Activated B cell treated with CpG ODN at 0.5 μM for 24 hours (primary cell): ENCODE results near the gene ARHGEF28. TPM values are rescaled to one million over a fixed set of nuclear protein-coding genes. Genes with fewer than 3 reads are reported as not detected.

Source experiments
- ATAC-seq: fragments of 200-7000 bp; cut with Tn5 transposase; one replicate; pipeline ENCODE4 v1.10.0; 2021; ENCODE audit warnings: low read depth, mild to moderate bottlenecking, moderate library complexity
- CTCF ChIA-PET: fragments of 350-600 bp; sonication (Branson Sonifier 250); formaldehyde crosslinking; loops from one replicate; lab custom pipeline; 2021; ENCODE audit warnings: antibody characterized with exemption; lab: Charles Lee
- POLR2A ChIA-PET: fragments of 350-600 bp; sonication (Branson Sonifier 250); formaldehyde crosslinking; loops from one replicate; lab custom pipeline; 2021; ENCODE audit warnings: antibody characterized with exemption; lab: Charles Lee
- DNase-seq: peaks from one replicate; pipeline ENCODE4 v3.0.0; 2022
- H3K27ac Mint-ChIP-seq: one replicate; pipeline ENCODE4 v1.8.0; 2020; ENCODE audit warnings: mixed read lengths
- H3K27me3 Mint-ChIP-seq: one replicate; pipeline ENCODE4 v1.8.0; 2021; ENCODE audit warnings: mixed read lengths
- H3K36me3 Mint-ChIP-seq: one replicate; pipeline ENCODE4 v1.8.0; 2021; ENCODE audit warnings: low read depth, mixed read lengths
- H3K4me1 Mint-ChIP-seq: one replicate; pipeline ENCODE4 v1.8.0; 2021; ENCODE audit warnings: mixed read lengths
- H3K4me3 Mint-ChIP-seq: one replicate; pipeline ENCODE4 v1.8.0; 2020; ENCODE audit warnings: mild to moderate bottlenecking, mixed read lengths
- H3K9me3 Mint-ChIP-seq: one replicate; pipeline ENCODE4 v1.8.0; 2020; ENCODE audit warnings: mixed read lengths
- CTCF ChIP-seq: fragments of 200-600 bp; IDR thresholded peaks from one replicate; pipeline ENCODE4 v1.8.0; 2022; ENCODE audit warnings: antibody characterized with exemption, mild to moderate bottlenecking
- intact Hi-C: fragments of 100-400 bp; cut with micrococcal nuclease; formaldehyde crosslinking; loops from one replicate; pipeline ENCODE4 v1.15.1; 2024
- total RNA-seq: library from RNA; stranded (reverse); gene quantifications from 2 replicates; pipeline ENCODE4 v1.2.3, GENCODE V29; 2022

The ARHGEF28 gene
- total RNA-seq, 1 donor from 2014 or later: not detected

- CTCF ChIA-PET: no interaction called here
Measured at GRCh38 chr5:73948720-73949119, 322.7 kb downstream of the ARHGEF28 start.

GRCh38 chr5:73950441-73950873, 324.5 kb downstream of the ARHGEF28 start:
- TF ChIP-seq CTCF: no peak
- no peaks in the 10 kb centered on the region for H3K9me3 Mint-ChIP-seq
- H3K4me3 Mint-ChIP-seq: no peak overlapping the region
- H3K27me3 Mint-ChIP-seq: peaks cover 8% of the 10 kb centered on the region
- H3K36me3 Mint-ChIP-seq: no peaks in the 10 kb centered on the region
- ChIA-PET POLR2A (no interaction called here), CTCF (no interaction called here)
- no peak for DNase-seq
- intact Hi-C loops: no loop called here
- H3K27ac Mint-ChIP-seq: no peak overlapping the region
- H3K4me1 Mint-ChIP-seq: no peaks in the 10 kb centered on the region
- ATAC-seq: no peak

More at GRCh38 chr5:73948720-73949119, 322.7 kb downstream of the ARHGEF28 start:
- Mint-ChIP-seq H3K27me3 (peaks cover 8% of the 10 kb centered on the region), H3K4me1 (no peaks in the 10 kb centered on the region), H3K36me3 (no peaks in the 10 kb centered on the region), H3K27ac (no peak overlapping the region), H3K9me3 (peaks cover 5% of the 10 kb centered on the region), H3K4me3 (no peak overlapping the region)
- intact Hi-C loops: no loop called here
- no peak for TF ChIP-seq CTCF
- no peak for ATAC-seq
- POLR2A ChIA-PET: no interaction called here
- no peak for DNase-seq

- intact Hi-C loops: no loop called here
- Mint-ChIP-seq H3K4me3 (no peak overlapping the region), H3K27ac (no peak overlapping the region), H3K4me1 (no peaks in the 10 kb centered on the region), H3K27me3 (peaks cover 8% of the 10 kb centered on the region), H3K36me3 (no peaks in the 10 kb centered on the region), H3K9me3 (no peaks in the 10 kb centered on the region)
- CTCF ChIA-PET: no interaction called here
- POLR2A ChIA-PET: no interaction called here
- no peak for ATAC-seq
- TF ChIP-seq CTCF: no peak
- DNase-seq: no peak
Measured at GRCh38 chr5:73950912-73951430, 325.0 kb downstream of the ARHGEF28 start.

- ChIA-PET POLR2A (no interaction called here), CTCF (no interaction called here)
- no peaks in the 10 kb centered on the region for H3K9me3 Mint-ChIP-seq
- ATAC-seq (no peak), DNase-seq (no peak)
- no peak for TF ChIP-seq CTCF
- H3K27me3 Mint-ChIP-seq: peaks cover 8% of the 10 kb centered on the region
- intact Hi-C loops: no loop called here
- H3K36me3 Mint-ChIP-seq: no peaks in the 10 kb centered on the region
- no peak overlapping the region for H3K27ac Mint-ChIP-seq
- no peak overlapping the region for H3K4me3 Mint-ChIP-seq
- H3K4me1 Mint-ChIP-seq: no peaks in the 10 kb centered on the region
Measured at GRCh38 chr5:73952872-73953271, 326.9 kb downstream of the ARHGEF28 start.

GRCh38 chr5:73954381-73954780, 328.4 kb downstream of the ARHGEF28 start:
- Mint-ChIP-seq H3K4me1 (no peaks in the 10 kb centered on the region), H3K36me3 (no peaks in the 10 kb centered on the region), H3K4me3 (no peak overlapping the region), H3K27ac (no peak overlapping the region), H3K27me3 (peaks cover 8% of the 10 kb centered on the region), H3K9me3 (no peaks in the 10 kb centered on the region)
- ATAC-seq (no peak), DNase-seq (no peak)
- intact Hi-C loops: no loop called here
- CTCF ChIA-PET: no interaction called here
- no peak for TF ChIP-seq CTCF
- POLR2A ChIA-PET: no interaction called here
